Renal cortical epithelial cell (primary cell): ENCODE data around the gene DKK3. TPM values are rescaled to one million over a fixed set of nuclear protein-coding genes. Genes with fewer than 3 reads are reported as not detected.
"Not testable (repeated sequence)": the region's sequence is repeated elsewhere in the genome, so short reads cannot be mapped to it uniquely, and the experiment has no call there.

Source experiments
- DNase-seq: peaks from one replicate; pipeline ENCODE4 v3.0.0-alpha.2; 2011; ENCODE audit warnings: low read depth
- total RNA-seq: library from RNA; depleted of rRNA; stranded (reverse); fragments of >200 nt; gene quantifications from 2 replicates; pipeline ENCODE4 v1.2.3, GENCODE V29; 2014

Gene DKK3
- 150 and 274 TPM in 2 replicates for total RNA-seq

- DNase-seq = no peak
These were observed at the start of gene DKK3 for GRCh38 chr11:12007769-12008737. TSS of gene DKK3 (minus strand) at chr11:12008626. CDS start at chr11:12008582, 44 bp downstream.

GRCh38 chr11:12057299-12057980 lies 49.0 kb upstream of the DKK3 start:
- DNase-seq = no peak

GRCh38 chr11:12056119-12056518 lies 47.7 kb upstream of the DKK3 start:
- DNase-seq = peak; percentile 47

- no peak for DNase-seq
These were observed 45.4 kb upstream of the DKK3 start for GRCh38 chr11:12053606-12054361.

- DNase-seq = no peak
These were observed 44.5 kb upstream of the DKK3 start for GRCh38 chr11:12052676-12053605.

- no peak for DNase-seq
These were observed 42.8 kb upstream of the DKK3 start for GRCh38 chr11:12051287-12051662.

- no peak for DNase-seq
These were observed 42.3 kb upstream of the DKK3 start for GRCh38 chr11:12050470-12051286.

- DNase-seq = no peak
These were observed 40.7 kb upstream of the DKK3 start for GRCh38 chr11:12048936-12049790.

GRCh38 chr11:12046636-12047236 lies 38.3 kb upstream of the DKK3 start:
- no peak for DNase-seq

- no peak for DNase-seq
These were observed 37.6 kb upstream of the DKK3 start for GRCh38 chr11:12045914-12046635.

- DNase-seq = no peak
These were observed 36.4 kb upstream of the DKK3 start for GRCh38 chr11:12044799-12045198.

- peak; percentile 100 for DNase-seq
These were observed 35.7 kb upstream of the DKK3 start for GRCh38 chr11:12043959-12044791.

- no peak for DNase-seq
These were observed 34.8 kb upstream of the DKK3 start for GRCh38 chr11:12043221-12043620.

GRCh38 chr11:12042215-12042676 lies 33.8 kb upstream of the DKK3 start:
- peak; percentile 99 for DNase-seq

GRCh38 chr11:12040719-12041118 lies 32.3 kb upstream of the DKK3 start:
- not testable (repeated sequence) for DNase-seq

- DNase-seq = no peak
These were observed 24.5 kb upstream of the DKK3 start for GRCh38 chr11:12032968-12033367.
